ENCODE results near the gene UBAP2.

UBAP2 gene

DNA sequence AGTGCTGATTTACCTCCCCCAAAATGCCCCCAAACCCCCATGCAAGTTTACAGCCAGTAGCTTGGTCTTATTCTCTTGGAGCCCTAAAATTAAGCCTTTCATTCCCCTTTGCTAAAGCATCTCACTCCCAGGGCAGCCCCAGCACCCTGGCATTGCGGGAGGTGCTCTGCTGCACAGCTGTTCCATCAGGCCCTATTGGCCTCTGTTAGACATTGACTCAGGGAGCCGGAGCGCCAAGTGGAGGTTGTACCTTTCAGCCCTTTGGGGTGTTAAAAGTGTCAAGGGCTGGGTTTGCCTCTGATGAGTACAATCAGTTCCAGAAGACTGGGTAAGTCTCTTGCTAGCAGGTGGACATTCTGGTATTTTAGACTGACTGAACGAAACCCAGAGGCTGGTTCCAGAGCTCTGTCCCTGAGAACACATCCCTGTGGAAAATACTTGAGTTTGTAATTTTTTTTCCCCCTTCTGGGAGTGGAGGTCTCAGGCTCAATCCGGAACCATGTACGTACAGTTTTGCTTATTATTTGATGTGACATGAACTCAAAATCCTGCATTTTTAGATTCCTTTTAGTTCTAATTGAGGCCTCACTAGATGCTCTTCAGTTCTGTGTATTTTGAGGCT lies 129.3 kb downstream of the UBAP2 start:
- DNase-seq, result no peak

DNA sequence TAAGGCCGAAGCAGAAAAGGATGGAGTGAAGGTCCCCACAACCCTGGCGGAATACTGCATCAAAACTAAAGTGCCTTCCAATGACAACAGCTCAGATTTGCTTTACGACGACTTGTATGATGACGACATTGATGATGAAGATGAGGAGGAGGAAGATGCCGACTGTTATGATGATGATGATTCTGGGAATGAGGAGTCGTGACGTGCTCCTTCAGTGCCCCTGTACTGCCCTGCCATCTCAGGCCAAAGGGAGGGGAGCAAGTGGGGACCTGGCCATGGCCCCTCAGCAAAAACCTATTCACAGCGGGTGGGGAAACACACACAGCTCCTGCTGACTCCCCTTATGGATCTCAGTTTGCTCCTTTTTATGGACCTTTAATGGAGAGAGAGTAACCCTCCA lies 131.7 kb downstream of the UBAP2 start:
- no peak for DNase-seq

DNA sequence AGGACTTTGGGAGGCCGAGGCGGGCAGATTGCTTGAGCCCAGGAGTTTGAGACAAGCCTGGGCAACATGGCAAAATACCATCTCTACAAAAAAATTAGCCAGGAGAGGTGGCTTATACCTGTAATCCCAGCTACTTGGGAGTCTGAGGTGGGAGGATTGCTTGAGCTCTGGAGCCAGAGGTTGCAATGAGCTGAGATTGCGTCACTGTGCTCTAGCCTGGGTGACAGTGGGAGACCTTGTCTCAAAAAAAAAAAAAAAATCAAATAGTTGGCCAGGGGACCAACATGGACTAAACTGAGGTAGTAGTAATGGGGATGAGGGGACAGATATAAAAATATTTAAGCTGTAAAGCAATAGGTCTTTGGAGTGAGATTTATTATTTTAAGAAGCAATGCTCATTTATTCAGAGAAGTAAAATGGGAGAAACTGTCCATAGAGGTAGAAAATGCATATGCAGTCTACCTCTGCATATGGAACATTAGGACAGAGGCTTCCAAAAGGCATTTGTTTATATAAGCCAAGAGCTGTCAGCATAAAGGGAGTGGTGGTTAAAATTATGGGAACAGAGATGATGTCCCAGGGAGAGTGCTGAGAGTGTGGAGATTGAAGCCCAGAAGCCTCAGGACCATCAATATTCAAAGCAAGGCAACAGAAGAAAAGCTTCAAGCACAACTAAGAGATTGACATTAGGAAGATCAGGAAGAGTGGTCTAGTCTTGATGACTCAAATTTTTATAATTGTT lies 133.6 kb downstream of the UBAP2 start:
- DNase-seq, result no peak

DNA sequence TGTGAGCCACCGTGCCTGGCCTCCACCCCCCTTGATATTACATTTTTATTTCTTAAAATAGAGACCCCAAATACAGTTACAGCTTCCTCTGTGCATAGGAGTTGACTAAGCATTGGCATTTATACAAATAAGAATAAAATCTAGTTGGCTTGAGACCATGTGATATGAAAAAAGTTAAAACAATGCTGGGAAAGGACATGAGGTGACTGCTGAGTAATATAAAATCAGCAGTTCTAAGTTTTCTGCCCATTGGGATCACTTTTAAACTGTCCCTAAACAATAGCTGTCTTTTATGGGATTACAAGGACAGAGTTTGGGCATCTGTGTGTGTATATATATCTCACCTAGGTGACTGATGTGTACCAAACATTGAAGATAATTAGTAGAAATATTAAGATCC lies 135.1 kb downstream of the UBAP2 start:
- no peak for DNase-seq

DNA sequence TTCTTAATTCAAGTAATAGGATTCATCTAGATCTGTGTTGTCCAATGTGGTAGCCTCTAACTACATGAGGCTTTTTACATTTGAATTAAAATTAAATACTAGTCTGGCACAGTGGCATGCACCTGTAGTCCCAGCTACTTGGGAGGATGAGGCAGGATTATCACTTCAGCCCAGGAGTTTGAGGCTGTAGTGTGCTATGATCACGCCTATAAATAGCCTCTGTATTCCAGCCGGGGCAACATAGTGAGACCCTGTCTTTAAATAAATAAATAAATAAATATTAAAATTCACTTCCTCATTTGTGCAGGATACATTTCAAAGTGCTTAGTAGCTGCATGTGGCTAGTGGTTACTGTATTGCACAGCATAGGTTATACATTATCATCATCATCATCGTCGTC lies 139.9 kb downstream of the UBAP2 start:
- peak; percentile 19 for DNase-seq

DNA sequence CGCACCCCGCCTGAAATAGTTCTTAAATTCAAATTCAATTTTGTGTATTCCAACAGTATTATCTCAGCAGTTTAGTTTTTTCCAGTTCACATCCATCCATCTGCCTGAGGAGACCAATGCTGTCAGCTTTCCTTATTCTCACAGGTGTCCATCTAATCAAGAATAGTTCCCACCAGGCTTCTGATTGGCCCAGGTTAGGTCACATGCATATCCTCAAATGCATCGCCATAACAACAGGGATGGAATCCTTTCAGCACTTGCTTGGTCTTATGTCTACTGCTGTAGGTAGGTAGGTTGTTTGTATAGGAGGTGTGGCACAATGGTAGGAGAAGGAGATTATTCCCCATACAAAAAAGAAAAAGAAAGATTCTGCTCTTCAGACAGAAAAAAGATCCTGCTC lies 140.6 kb downstream of the UBAP2 start:
- no peak for DNase-seq

DNA sequence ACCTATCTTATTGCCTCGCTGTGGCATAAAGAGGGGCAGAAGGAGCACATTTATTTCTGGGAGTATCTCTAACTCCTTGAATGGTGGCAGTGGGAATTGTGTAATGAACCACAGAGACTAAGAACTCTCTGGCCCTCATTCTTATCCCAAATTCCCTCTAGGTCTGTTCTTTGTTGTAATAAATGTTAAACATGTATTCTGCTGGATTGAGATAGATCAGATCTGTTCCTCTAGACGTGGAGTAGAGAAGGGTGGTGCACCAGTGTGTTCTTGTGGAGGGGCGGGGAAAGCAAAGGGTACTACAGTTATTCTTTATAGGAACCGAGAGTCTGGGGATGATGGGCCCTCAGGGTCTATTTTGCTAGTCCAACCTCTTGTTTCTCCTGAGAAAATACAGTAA lies 141.3 kb downstream of the UBAP2 start:
- no peak for DNase-seq

DNA sequence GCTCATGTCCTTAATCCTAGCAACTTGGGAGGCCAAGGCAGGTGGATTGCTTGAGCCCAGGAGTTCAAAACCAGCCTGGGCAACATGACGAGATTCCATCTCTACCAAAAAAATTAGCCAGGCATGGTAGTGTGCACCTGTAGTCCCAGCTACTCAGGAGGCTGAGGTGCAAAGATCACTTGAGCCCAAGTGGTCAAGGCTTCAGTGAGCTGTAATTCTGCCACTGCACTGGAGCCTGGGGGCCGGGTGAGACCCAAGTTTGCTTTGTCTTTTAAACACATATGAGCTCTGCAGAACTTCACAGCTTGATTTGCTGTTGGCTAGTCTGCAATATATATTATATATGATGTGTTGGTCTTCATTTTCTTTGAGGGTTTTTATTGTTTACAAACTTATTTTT lies 141.9 kb downstream of the UBAP2 start:
- no peak for DNase-seq

DNA sequence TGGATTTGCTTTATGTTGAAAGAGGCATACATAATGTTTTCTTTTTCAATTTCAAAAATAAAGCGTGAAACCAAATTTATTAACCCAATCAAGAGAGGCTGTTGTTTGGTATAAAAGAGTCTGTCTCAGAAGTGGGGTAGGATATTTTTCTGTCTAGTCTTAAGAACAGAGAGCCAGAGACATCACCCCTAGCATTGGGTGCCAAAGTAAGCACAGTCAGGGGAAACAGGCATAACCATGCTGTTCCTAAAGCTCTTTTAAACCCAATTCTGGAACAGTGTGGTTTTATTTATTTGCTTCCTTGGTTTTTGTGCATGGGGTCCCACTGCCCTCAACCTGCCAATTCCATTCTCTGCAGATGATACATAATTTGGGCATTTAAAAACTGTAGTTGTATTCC lies 143.6 kb downstream of the UBAP2 start:
- no peak for DNase-seq

DNA sequence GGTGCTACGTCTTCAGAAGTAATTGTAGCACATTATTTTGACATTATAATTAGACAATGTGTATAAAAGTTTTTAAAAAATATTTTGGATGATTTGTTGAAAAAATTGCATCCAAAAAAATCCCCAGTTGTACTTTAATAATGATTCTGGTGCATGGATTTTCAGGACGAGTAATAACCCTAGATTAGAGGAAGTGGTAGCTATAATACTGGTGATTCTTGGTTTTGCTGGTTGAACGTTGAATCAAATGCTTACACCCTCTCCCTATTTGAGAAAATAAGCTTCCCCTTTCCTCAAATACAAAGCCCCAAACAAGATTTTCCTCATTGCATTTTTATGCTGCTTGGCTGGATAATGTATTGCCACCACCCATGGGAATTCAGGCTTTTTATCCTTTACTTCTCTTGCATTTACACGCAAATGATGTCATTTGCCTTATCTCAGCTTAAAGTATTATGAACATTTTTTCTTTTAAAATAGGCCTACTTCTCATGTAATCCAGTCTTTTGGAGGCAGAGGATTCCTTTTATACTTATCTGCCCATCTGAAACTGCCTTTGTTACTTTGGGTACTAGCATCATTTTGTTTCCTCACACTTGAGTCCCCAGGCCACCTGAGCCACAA lies 145.4 kb downstream of the UBAP2 start:
- peak; percentile 45 for DNase-seq

DNA sequence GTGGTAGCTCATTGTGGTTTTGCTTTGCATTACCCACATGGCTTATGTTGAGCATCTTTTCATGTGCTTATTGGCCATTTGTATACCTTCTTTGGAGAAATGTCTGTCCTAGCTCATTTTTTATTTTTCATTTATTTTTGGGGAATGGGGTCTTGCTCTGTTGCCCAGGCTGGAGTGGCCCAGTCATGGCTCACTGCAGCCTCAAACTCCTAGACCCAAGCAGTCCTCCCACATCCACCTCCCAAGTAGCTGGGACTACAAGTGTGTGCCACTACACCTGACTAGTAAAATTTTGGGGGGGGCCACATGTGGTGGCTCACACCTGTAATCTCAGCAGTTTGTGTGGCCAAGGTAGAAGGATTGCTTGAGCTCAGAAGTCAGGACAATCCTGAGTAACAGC lies 154.4 kb downstream of the UBAP2 start:
- no peak for DNase-seq

DNA sequence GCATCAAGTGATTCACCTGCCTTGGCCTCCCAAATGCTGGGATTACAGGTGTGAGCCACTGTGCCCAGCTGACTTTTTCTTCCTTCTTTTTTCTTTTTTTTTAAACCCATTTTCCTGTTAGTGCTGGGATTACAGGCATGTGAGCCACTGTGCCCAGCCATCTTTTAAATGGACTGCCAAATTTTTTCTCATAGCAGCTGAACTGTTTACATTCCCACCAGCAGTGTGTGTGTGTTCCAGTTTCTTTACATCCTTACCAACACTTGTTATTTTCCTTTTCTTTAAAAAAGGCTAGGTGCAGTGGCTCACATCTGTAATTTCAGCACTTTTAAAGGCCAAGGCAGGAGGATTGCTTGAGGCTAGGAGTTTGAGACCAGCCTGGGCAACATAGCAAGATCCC lies 154.8 kb downstream of the UBAP2 start:
- no peak for DNase-seq

DNA sequence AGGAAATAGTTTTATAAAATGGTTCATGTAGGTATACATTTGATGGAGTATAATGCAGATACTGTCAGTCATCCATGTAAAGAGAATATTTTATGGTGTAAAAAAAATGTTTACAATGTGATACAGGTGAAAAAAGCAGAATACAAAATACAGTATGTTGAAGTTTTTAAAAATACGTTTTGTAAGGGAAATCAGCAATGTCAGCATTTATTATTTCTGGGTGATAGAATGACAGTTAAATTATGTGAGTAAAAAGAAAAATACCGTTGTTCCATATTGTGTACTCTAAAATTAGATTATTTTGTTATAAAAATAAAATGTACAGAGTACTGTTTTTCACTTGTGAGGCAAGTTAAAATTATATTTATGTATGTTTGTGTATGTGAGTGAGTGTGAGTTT lies 162.7 kb downstream of the UBAP2 start:
- DNase-seq, result no peak

DNA sequence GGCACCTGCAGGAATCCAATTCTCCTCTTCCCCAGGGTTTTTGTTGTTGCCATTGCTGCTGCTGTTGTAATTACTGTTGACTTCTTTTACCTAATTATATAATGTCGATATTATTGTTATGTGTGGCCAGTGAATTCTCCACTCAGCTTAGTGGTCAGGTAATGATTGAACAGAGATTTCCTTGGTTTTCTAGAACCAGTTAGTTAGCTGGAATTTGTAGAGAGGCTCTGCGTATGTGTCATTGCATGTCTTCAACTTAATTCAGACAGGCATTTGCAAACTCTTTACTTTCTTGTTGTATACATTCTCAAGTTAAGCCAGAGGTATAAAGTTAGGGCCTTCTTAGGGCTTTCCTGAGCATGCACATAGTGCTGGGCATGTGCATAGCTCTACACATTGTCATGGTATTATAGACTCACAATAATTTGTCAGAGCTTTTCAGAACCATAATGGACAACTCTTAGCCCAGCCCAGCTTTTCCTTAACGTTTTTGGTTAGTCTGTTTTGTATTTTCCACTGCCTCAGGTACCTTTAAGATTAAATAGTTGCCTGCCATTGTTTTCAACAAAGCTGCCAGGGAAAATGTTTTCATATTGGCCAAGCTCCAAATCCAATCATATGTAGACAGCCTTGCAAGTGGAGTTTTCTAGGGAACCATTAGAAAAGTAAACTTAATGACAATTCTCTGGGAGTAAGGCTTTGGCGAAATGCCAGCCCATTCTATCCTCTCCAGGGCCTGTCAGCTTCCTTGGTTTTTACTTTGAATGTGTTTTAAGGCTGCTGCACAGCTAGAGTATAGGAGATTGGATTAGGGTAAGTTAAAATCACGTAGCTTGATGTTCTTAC lies 163.6 kb downstream of the UBAP2 start:
- DNase-seq, result no peak

DNA sequence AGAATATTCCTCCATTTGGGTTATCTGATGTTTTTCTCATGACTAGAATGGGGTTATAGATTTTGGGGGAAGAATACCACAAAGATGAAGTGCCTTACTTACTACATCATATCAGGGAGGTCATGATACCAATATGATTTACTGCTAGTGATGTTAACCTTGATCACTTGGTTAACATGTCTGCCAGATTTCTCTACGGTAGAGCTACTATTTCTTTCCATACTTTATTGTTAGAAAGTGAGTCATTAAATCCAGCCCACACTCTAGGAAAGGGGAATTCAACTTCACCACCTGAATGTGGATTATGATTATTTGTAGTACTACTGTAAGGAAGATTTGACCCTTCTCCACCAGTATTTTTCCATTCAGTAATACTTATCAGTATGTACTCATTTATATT lies 167.1 kb downstream of the UBAP2 start:
- no peak for DNase-seq

DNA sequence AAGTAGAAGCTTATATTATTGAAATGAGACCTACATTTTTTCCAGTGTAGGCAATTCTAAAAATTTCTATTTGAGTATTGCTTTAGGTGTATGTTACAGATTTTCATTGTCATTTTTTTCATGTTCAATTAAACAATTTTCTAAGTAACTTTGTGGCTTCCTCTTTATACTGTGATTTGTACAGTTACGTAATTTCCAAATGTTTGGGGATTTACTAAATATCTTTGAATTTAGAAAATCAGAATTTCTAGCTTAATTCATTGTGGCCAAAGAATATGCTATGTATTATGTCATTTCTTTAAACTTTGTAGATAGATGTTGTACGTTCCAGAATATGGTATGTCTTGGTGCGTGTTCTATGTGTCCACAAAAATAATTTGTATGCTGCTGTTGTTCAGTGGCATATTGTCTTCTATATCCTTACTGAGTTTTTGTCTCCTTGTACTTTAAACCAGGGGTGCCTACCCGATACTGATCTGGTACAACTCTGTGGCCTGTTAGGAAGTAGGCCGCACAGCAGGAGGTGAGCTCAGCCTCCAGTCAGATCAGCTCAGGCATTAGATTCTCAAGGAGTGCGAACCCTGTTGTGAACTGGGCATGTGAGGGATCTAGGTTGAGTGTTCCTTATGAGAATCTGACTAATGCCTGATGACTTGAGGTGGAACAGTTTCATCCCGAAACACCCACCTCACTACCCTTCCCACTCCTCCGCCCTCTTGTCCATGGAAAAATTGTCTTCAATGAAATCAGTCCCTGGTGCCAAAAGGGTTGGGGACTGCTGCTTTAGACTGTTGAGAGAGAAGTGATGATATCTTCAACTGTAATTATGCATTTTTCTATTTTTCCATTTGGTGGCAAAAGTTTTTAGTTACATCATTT lies 168.2 kb downstream of the UBAP2 start:
- no peak for DNase-seq

DNA sequence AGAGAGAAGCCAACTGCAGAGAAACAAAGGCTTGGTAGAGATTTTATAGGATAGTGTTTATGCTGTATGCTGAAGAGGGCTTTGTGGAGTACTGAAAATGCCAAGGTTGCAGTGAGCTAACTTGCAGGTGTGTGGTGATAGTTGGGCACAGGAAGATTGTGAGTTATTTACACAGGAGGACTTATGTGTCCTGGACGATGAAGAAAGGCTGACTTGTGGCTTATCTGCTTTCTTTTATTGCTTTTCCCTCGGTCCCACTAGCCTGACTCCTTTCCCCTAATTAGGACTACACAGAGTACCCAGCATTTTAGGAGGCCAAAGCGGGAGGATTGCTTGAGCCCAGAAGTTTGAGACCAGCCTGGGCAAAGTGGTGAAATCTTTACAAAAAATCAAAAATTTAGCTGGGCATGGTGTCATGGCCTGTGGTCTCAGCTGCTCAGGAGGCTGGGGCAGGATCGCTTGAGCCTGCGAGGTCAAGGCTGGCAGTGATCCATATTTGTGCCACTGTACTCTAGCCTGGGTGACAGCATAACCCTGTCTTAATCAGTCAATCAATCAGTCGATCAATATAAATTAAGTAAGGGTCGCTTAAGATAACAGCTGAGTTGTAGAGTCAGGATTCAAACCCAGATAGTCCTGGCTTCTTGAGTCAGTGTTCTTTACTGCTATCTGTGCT lies 169.9 kb downstream of the UBAP2 start:
- DNase-seq, result no peak

DNA sequence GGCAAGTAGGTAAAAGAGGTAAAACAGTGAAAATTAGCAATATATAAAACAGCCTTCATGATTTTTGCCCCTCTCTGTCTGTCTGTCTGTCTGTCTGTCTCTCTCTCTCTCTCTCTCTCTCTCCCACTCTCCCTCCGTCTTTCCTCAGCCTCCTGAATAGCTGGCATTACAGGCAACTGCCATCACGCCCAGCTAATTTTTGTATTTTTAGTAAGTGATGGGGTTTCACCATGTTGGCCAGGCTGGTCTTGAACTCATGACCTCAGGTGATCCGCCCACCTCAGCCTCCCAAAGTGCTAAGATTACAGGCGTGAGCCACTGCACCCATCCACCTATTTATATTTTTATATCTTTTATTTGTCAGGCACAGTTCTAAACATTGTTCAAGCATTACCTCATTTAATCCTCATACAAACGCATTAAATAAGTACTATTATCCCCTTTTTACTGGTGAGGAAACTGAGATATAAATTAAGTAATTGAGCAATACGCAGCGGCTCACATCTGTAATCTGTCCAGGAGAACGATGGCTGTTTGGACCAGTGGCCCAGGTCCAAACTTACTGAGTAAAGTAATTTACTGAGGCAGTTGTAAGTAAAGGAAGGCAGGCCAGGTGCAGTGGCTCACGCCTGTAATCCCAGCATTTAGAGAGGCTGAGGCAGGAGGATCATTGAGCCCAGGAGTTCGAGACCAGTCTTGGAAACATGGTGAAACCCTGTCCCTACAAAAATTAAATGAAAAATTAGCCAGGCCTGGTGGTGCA lies 170.8 kb downstream of the UBAP2 start:
- DNase-seq, result no peak

All from MV-4-11 (cell line).